ENCODE data around the gene ZNF8.
A peak's percentile ranks its signal among the peaks of the same experiment; 100 is the strongest.

The ZNF8 gene

DNA sequence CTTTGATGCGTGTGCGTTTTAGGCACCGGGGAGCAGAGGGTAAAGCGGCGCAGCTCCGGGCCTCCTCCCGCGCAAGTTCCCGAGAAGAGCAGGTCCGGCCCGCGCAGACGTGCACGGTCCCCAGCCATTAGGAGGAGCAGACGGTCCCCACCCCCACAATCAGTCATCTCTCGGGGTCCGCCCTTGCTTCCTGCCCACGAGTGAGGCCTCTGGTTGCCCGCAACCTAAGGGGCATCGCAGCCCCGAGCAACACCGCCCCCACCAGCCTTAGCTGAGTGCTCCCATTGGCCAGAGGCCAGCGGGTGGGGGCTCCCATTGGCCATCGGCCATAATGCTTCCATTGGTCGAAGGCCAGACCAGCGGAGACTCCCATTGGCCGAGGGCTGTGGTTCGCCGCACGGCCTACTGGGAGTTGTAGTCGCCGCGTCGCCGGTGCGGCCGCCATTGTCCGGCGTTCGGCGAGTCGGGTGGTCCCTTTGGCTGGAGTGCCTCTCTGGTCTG is at the start of gene ZNF8:
Gene ZNF8, plus strand, starts transcription at position 415 of the 501 bp plus-strand sequence. CDS start 127 bp downstream, outside the sequence.
- Histone ChIP-seq H3K36me3 (ENCODE audit: insufficient read depth, low read length) (no peaks in the 10 kb centered on the region), H4K20me1 (ENCODE audit: insufficient read depth, low read length, poor library complexity, severe bottlenecking) (peaks cover 32% of the 10 kb centered on the region), H3K4me2 (ENCODE audit: low read depth, low read length, poor library complexity, severe bottlenecking) (peak within 1 kb of the TSS; percentile 92), H3K9ac (ENCODE audit: low read depth, low read length, poor library complexity, severe bottlenecking) (peak within 1 kb of the TSS; percentile 88), H3K4me1 (ENCODE audit: insufficient read depth, low read length, poor library complexity, severe bottlenecking) (peaks cover 30% of the 10 kb centered on the region), H3K27me3 (ENCODE audit: insufficient read depth, low read length, poor library complexity, severe bottlenecking) (no peaks in the 10 kb centered on the region), H3K4me3 (ENCODE audit: low read length, poor library complexity, severe bottlenecking) (peak within 1 kb of the TSS; percentile 82), H3K9me3 (ENCODE audit: insufficient read depth, low read depth, low read length) (no peaks in the 10 kb centered on the region), H3K79me2 (ENCODE audit: insufficient read depth, low read length) (peaks cover 57% of the 10 kb centered on the region), H3K9me2 (replicated peaks; ENCODE audit: low read depth, low read length) (no peaks in the 10 kb centered on the region), H2AFZ (ENCODE audit: low read length) (peak within 1 kb of the TSS; percentile 95), H3F3A (ENCODE audit: low read depth) (no peaks in the 10 kb centered on the region)
- no peak for TF ChIP-seq EZH2phosphoT487 (IDR thresholded peaks at IDR 0.05; ENCODE audit: borderline replicate concordance)
- TF ChIP-seq, protein P1, sequence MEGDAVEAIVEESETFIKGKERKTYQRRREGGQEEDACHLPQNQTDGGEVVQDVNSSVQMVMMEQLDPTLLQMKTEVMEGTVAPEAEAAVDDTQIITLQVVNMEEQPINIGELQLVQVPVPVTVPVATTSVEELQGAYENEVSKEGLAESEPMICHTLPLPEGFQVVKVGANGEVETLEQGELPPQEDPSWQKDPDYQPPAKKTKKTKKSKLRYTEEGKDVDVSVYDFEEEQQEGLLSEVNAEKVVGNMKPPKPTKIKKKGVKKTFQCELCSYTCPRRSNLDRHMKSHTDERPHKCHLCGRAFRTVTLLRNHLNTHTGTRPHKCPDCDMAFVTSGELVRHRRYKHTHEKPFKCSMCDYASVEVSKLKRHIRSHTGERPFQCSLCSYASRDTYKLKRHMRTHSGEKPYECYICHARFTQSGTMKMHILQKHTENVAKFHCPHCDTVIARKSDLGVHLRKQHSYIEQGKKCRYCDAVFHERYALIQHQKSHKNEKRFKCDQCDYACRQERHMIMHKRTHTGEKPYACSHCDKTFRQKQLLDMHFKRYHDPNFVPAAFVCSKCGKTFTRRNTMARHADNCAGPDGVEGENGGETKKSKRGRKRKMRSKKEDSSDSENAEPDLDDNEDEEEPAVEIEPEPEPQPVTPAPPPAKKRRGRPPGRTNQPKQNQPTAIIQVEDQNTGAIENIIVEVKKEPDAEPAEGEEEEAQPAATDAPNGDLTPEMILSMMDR (conservative IDR thresholded peaks at IDR 0.05; ENCODE audit: low read length): no peak

DNA sequence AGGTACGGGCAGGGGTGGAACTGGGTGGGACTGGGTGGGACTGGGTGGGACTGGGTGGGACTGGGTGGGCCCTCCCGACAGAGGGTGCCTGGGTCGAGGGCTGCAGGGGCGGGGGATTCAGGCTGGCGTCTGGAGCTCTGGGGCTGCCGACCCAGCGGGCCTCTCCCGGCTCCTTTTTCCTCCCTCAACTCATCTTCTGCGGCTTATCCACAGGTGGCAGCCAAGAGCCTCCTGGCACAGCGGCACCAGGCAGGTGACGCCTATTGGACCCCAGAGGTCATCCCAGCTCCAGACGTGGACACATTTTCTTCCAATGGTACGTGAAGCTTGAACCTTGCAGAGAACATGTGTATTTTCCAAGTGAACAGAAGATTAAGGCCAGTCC is 49.5 kb upstream of the ZNF8 start:
- TF ChIP-seq, protein P1 (conservative IDR thresholded peaks at IDR 0.05; ENCODE audit: low read length): peak; percentile 64
- TF ChIP-seq EZH2phosphoT487 (IDR thresholded peaks at IDR 0.05; ENCODE audit: borderline replicate concordance): no peak
- Histone ChIP-seq H3K9me3 (ENCODE audit: insufficient read depth, low read depth, low read length) (no peaks in the 10 kb centered on the region), H3K79me2 (ENCODE audit: insufficient read depth, low read length) (peaks cover 72% of the 10 kb centered on the region), H4K20me1 (ENCODE audit: insufficient read depth, low read length, poor library complexity, severe bottlenecking) (peaks cover 42% of the 10 kb centered on the region), H3K4me3 (ENCODE audit: low read length, poor library complexity, severe bottlenecking) (peak overlapping the region; percentile 96), H3K4me1 (ENCODE audit: insufficient read depth, low read length, poor library complexity, severe bottlenecking) (peaks cover 32% of the 10 kb centered on the region), H3K9me2 (replicated peaks; ENCODE audit: low read depth, low read length) (no peaks in the 10 kb centered on the region), H2AFZ (ENCODE audit: low read length) (no peak overlapping the region), H3K27me3 (ENCODE audit: insufficient read depth, low read length, poor library complexity, severe bottlenecking) (no peaks in the 10 kb centered on the region), H3F3A (ENCODE audit: low read depth) (no peaks in the 10 kb centered on the region), H3K9ac (ENCODE audit: low read depth, low read length, poor library complexity, severe bottlenecking) (peak overlapping the region; percentile 97), H3K4me2 (ENCODE audit: low read depth, low read length, poor library complexity, severe bottlenecking) (peak overlapping the region; percentile 97), H3K36me3 (ENCODE audit: insufficient read depth, low read length) (peaks cover 24% of the 10 kb centered on the region; the same call in 1 of the 2 replicates)

DNA sequence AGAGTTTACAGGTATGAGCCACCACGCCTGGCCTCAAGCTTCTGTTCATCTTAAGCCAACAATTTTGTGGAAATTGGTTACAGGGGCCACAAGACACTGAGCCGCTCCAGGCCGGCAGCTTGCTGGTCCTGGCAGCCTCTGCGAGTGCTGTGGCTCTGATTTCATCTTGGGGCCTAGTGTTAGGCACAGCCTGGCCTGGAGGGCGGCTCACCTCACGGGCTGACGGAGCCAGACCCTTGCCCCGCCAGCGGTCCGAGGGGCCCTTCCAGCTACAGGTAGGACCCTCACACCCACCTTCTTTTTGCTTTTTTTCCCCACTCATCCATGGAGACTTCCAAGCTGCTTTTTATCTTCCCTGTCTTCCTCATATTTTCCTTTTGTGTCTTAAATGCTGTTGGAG is 41.4 kb upstream of the ZNF8 start:
- no peak for TF ChIP-seq EZH2phosphoT487 (IDR thresholded peaks at IDR 0.05; ENCODE audit: borderline replicate concordance)
- TF ChIP-seq, protein P1 (conservative IDR thresholded peaks at IDR 0.05; ENCODE audit: low read length): no peak
- H3K36me3 ChIP-seq (ENCODE audit: insufficient read depth, low read length): peaks cover 58% of the 10 kb centered on the region; the same call in 1 of the 2 replicates

More for the DNA sequence above, 41.4 kb upstream of the ZNF8 start:
- no peak overlapping the region for H2AFZ ChIP-seq (ENCODE audit: low read length)
- no peaks in the 10 kb centered on the region for H3K9me2 ChIP-seq (replicated peaks; ENCODE audit: low read depth, low read length)
- H3K27me3 ChIP-seq (ENCODE audit: insufficient read depth, low read length, poor library complexity, severe bottlenecking): no peaks in the 10 kb centered on the region
- no peak overlapping the region for H3K4me3 ChIP-seq (ENCODE audit: low read length, poor library complexity, severe bottlenecking)
- H3K9ac ChIP-seq (ENCODE audit: low read depth, low read length, poor library complexity, severe bottlenecking): no peak overlapping the region
- peaks cover 39% of the 10 kb centered on the region; the same call in 1 of the 2 replicates for H3K79me2 ChIP-seq (ENCODE audit: insufficient read depth, low read length)
- H3K9me3 ChIP-seq (ENCODE audit: insufficient read depth, low read depth, low read length): no peaks in the 10 kb centered on the region
- H3K4me1 ChIP-seq (ENCODE audit: insufficient read depth, low read length, poor library complexity, severe bottlenecking): peaks cover 6% of the 10 kb centered on the region
- peaks cover 26% of the 10 kb centered on the region for H4K20me1 ChIP-seq (ENCODE audit: insufficient read depth, low read length, poor library complexity, severe bottlenecking)
- no peaks in the 10 kb centered on the region for H3F3A ChIP-seq (ENCODE audit: low read depth)
- H3K4me2 ChIP-seq (ENCODE audit: low read depth, low read length, poor library complexity, severe bottlenecking): no peak overlapping the region

Measured in Loucy (cell line).